PC-3 (cell line): Measurements from ENCODE around the gene MAPK4. TPM values are rescaled to one million over a fixed set of nuclear protein-coding genes. Genes with fewer than 3 reads are reported as not detected.

Experiments
- ATAC-seq: fragments of 200-7000 bp; cut with Tn5 transposase; 2 replicates; pipeline ENCODE4 v1.9.1; 2020; ENCODE audit warnings: mild to moderate bottlenecking, moderate library complexity
- BruUV-seq: library from RNA; stranded (reverse); fragments of 400-500 nt; replicated peaks from 2 replicates; lab custom pipeline; 2021; lab: Mats Ljungman, UMichigan
- CTCF ChIA-PET: fragments of 300-600 bp; sonication (Branson Sonifier 250); formaldehyde crosslinking; loops from one replicate; lab custom pipeline; 2022; ENCODE audit warnings: antibody characterized with exemption; lab: Charles Lee
- POLR2A ChIA-PET: fragments of 300-600 bp; sonication (Branson Sonifier 250); formaldehyde crosslinking; loops from one replicate; lab custom pipeline; 2022; ENCODE audit warnings: antibody characterized with exemption; ENCODE audit not compliant: unreplicated experiment; lab: Charles Lee
- DNase-seq: peaks from one replicate; pipeline ENCODE4 v3.0.0-alpha.2; 2015
- H2AFZ ChIP-seq: fragments of 300-600 bp; sonication (generic); 2 replicates; pipeline ENCODE4 v1.6.0; 2016; ENCODE audit warnings: antibody characterized with exemption, low read length
- H3F3A ChIP-seq: fragments of 300-600 bp; sonication (generic); one replicate; pipeline ENCODE4 v1.6.0; 2017; ENCODE audit warnings: antibody characterized with exemption, low read length, control low read depth, mild to moderate bottlenecking; ENCODE audit not compliant: unreplicated experiment
- H3K27ac ChIP-seq: fragments of 300-600 bp; sonication (generic); 2 replicates; pipeline ENCODE4 v1.5.1; 2016; ENCODE audit warnings: mild to moderate bottlenecking, low read length
- H3K27me3 ChIP-seq: fragments of 300-600 bp; sonication (generic); 2 replicates; pipeline ENCODE4 v1.6.1; 2016; ENCODE audit warnings: low read length, mixed read lengths
- H3K36me3 ChIP-seq: fragments of 300-600 bp; sonication (generic); 2 replicates; pipeline ENCODE4 v1.6.1; 2016; ENCODE audit warnings: low read depth, mixed run types, low read length, mixed read lengths
- H3K4me1 ChIP-seq: fragments of 300-600 bp; sonication (generic); 2 replicates; pipeline ENCODE4 v1.5.1; 2016; ENCODE audit warnings: low read length; ENCODE audit not compliant: insufficient read depth
- H3K4me2 ChIP-seq: fragments of 300-600 bp; sonication (generic); 2 replicates; pipeline ENCODE4 v1.6.0; 2016; ENCODE audit warnings: low read length
- H3K4me3 ChIP-seq: fragments of 300-600 bp; sonication (generic); 2 replicates; pipeline ENCODE4 v1.5.1; 2016; ENCODE audit warnings: mild to moderate bottlenecking, low read length, mixed read lengths
- H3K79me2 ChIP-seq: fragments of 300-600 bp; sonication (generic); 2 replicates; pipeline ENCODE4 v1.6.1; 2017; ENCODE audit warnings: low read length, mixed read lengths
- H3K9ac ChIP-seq: fragments of 300-600 bp; sonication (generic); 2 replicates; pipeline ENCODE4 v1.6.0; 2016; ENCODE audit warnings: mild to moderate bottlenecking, low read length
- H3K9me2 ChIP-seq: fragments of 300-600 bp; sonication (generic); replicated peaks from 2 replicates; pipeline ENCODE4 v1.6.1; 2016; ENCODE audit warnings: mixed run types, low read length, mixed read lengths
- H3K9me3 ChIP-seq: fragments of 300-600 bp; sonication (generic); 2 replicates; pipeline ENCODE4 v1.6.1; 2016; ENCODE audit warnings: low read length, mixed read lengths
- H4K20me1 ChIP-seq: fragments of 300-600 bp; sonication (generic); 2 replicates; pipeline ENCODE4 v1.6.1; 2016; ENCODE audit warnings: low read length, mixed read lengths
- EZH2 ChIP-seq: fragments of 300-600 bp; sonication (generic); IDR thresholded peaks from one replicate; pipeline ENCODE4 v1.6.1; 2017; ENCODE audit warnings: antibody characterized with exemption, mild to moderate bottlenecking, low read length; ENCODE audit not compliant: unreplicated experiment
- EZH2phosphoT487 ChIP-seq: fragments of 300-600 bp; sonication (generic); IDR thresholded peaks from 2 replicates; pipeline ENCODE4 v1.6.1; 2018; ENCODE audit warnings: mild to moderate bottlenecking, antibody characterized with exemption, low read length, borderline replicate concordance
- intact Hi-C: fragments of 100-400 bp; cut with micrococcal nuclease; formaldehyde crosslinking; loops from 2 replicates; pipeline ENCODE4 v1.9.0; 2023
- total RNA-seq: library from RNA; depleted of rRNA; stranded (reverse); fragments of >200 nt; gene quantifications from 2 replicates; pipeline ENCODE4 v1.2.3, GENCODE V29; 2014
- TF ChIP-seq, protein P1 (sequence below): fragments of 300-600 bp; sonication (generic); conservative IDR thresholded peaks from 2 replicates; pipeline ENCODE4 v1.5.1; 2017; ENCODE audit warnings: antibody characterized with exemption, low read depth, mild to moderate bottlenecking, low read length

The MAPK4 gene
- total RNA-seq, 1 experiment from 2014 or later: not detected

- H3K9me3 ChIP-seq: no peaks in the 10 kb centered on the region
- CTCF ChIA-PET: no interaction called here
- no peaks in the 10 kb centered on the region for H3F3A ChIP-seq
- H3K27ac ChIP-seq: no peak overlapping the region
- no peaks in the 10 kb centered on the region for H3K79me2 ChIP-seq
- no peak for DNase-seq
- no peak overlapping the region for H3K4me3 ChIP-seq
- H3K4me2 ChIP-seq: no peak overlapping the region
- H3K27me3 ChIP-seq: no peaks in the 10 kb centered on the region
- no TSS peak for BruUV-seq
- no peaks in the 10 kb centered on the region for H3K4me1 ChIP-seq
- no peak overlapping the region for H3K9ac ChIP-seq
- no peaks in the 10 kb centered on the region for H3K36me3 ChIP-seq
- POLR2A ChIA-PET: no interaction called here
- TF ChIP-seq, protein P1, sequence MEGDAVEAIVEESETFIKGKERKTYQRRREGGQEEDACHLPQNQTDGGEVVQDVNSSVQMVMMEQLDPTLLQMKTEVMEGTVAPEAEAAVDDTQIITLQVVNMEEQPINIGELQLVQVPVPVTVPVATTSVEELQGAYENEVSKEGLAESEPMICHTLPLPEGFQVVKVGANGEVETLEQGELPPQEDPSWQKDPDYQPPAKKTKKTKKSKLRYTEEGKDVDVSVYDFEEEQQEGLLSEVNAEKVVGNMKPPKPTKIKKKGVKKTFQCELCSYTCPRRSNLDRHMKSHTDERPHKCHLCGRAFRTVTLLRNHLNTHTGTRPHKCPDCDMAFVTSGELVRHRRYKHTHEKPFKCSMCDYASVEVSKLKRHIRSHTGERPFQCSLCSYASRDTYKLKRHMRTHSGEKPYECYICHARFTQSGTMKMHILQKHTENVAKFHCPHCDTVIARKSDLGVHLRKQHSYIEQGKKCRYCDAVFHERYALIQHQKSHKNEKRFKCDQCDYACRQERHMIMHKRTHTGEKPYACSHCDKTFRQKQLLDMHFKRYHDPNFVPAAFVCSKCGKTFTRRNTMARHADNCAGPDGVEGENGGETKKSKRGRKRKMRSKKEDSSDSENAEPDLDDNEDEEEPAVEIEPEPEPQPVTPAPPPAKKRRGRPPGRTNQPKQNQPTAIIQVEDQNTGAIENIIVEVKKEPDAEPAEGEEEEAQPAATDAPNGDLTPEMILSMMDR: no peak
- TF ChIP-seq EZH2phosphoT487 (no peak), EZH2 (no peak)
- no peaks in the 10 kb centered on the region for H3K9me2 ChIP-seq
- H4K20me1 ChIP-seq: no peaks in the 10 kb centered on the region
- intact Hi-C loops: no loop called here
- ATAC-seq: no peak
- H2AFZ ChIP-seq: no peak overlapping the region
Observed at GRCh38 chr18:50737127-50737526, 177.2 kb downstream of the MAPK4 start.

- intact Hi-C loops: no loop called here
- no peak overlapping the region for H2AFZ ChIP-seq
- no peaks in the 10 kb centered on the region for H4K20me1 ChIP-seq
- no TSS peak for BruUV-seq
- no peak overlapping the region for H3K4me2 ChIP-seq
- H3F3A ChIP-seq: no peaks in the 10 kb centered on the region
- TF ChIP-seq EZH2phosphoT487: no peak
- TF ChIP-seq, protein P1: no peak
- TF ChIP-seq EZH2: no peak
- no peak overlapping the region for H3K27ac ChIP-seq
- DNase-seq: no peak
- no peaks in the 10 kb centered on the region for H3K36me3 ChIP-seq
- no peaks in the 10 kb centered on the region for H3K79me2 ChIP-seq
- CTCF ChIA-PET: no interaction called here
- no peak for ATAC-seq
- POLR2A ChIA-PET: no interaction called here
- no peak overlapping the region for H3K9ac ChIP-seq
- no peak overlapping the region for H3K4me3 ChIP-seq
- H3K4me1 ChIP-seq: no peaks in the 10 kb centered on the region
- no peaks in the 10 kb centered on the region for H3K9me3 ChIP-seq
- H3K9me2 ChIP-seq: no peaks in the 10 kb centered on the region
- H3K27me3 ChIP-seq: no peaks in the 10 kb centered on the region
Observed at GRCh38 chr18:50738098-50738757, 178.3 kb downstream of the MAPK4 start.

GRCh38 chr18:50742952-50743351, 183.1 kb downstream of the MAPK4 start:
- no TSS peak for BruUV-seq
- Histone ChIP-seq H3K36me3 (no peaks in the 10 kb centered on the region), H3K4me2 (no peak overlapping the region), H3K4me3 (no peak overlapping the region), H3K4me1 (no peaks in the 10 kb centered on the region), H3K27me3 (no peaks in the 10 kb centered on the region), H2AFZ (no peak overlapping the region), H3K27ac (no peak overlapping the region), H3K9me3 (no peaks in the 10 kb centered on the region), H3K9me2 (no peaks in the 10 kb centered on the region), H3K9ac (no peak overlapping the region), H4K20me1 (no peaks in the 10 kb centered on the region), H3F3A (no peaks in the 10 kb centered on the region), H3K79me2 (no peaks in the 10 kb centered on the region)
- ATAC-seq (no peak), DNase-seq (no peak)
- POLR2A ChIA-PET: no interaction called here
- TF ChIP-seq, protein P1: no peak
- TF ChIP-seq EZH2 (no peak), EZH2phosphoT487 (no peak)
- intact Hi-C loops: no loop called here
- CTCF ChIA-PET: no interaction called here
